Stimulated activated CD8-positive, alpha-beta memory T cell treated with anti-CD3 and anti-CD28 coated beads, Interleukin-12 subunit alpha, Interleukin-12 subunit beta, amount 100 ng/mL, for 1 hour (primary cell): Measurements from ENCODE around the gene LGALS7.
"Not testable (repeated sequence)": the region's sequence is repeated elsewhere in the genome, so short reads cannot be mapped to it uniquely, and the experiment has no call there.

Experiments used
- DNase-seq: peaks from one replicate; pipeline ENCODE4 v3.0.0-alpha.2; 2020; ENCODE audit warnings: low read depth

LGALS7 gene

GRCh38 chr19:38773469-38774177, at the start of gene LGALS7:
LGALS7 (minus strand) TSS chr19:38773517; CDS start chr19:38773492, 25 bp downstream.
- no peak for DNase-seq

GRCh38 chr19:38821230-38821825, 48.0 kb upstream of the LGALS7 start:
- not testable (repeated sequence) for DNase-seq

- no peak for DNase-seq
Observed at GRCh38 chr19:38819231-38819920, 46.1 kb upstream of the LGALS7 start.

GRCh38 chr19:38817081-38817480, 43.8 kb upstream of the LGALS7 start:
- no peak for DNase-seq

- DNase-seq = no peak
Observed at GRCh38 chr19:38816131-38816750, 42.9 kb upstream of the LGALS7 start.

- no peak for DNase-seq
Observed at GRCh38 chr19:38815059-38816001, 42.0 kb upstream of the LGALS7 start.

- DNase-seq = not testable (repeated sequence)
Observed at GRCh38 chr19:38813932-38814331, 40.6 kb upstream of the LGALS7 start.

GRCh38 chr19:38813323-38813722, 40.0 kb upstream of the LGALS7 start:
- no peak for DNase-seq

- DNase-seq = no peak
Observed at GRCh38 chr19:38812841-38813320, 39.6 kb upstream of the LGALS7 start, which contains the start of gene LGALS4. LGALS4 (minus strand) TSS chr19:38812945; CDS start chr19:38812886, 59 bp downstream.

DNA sequence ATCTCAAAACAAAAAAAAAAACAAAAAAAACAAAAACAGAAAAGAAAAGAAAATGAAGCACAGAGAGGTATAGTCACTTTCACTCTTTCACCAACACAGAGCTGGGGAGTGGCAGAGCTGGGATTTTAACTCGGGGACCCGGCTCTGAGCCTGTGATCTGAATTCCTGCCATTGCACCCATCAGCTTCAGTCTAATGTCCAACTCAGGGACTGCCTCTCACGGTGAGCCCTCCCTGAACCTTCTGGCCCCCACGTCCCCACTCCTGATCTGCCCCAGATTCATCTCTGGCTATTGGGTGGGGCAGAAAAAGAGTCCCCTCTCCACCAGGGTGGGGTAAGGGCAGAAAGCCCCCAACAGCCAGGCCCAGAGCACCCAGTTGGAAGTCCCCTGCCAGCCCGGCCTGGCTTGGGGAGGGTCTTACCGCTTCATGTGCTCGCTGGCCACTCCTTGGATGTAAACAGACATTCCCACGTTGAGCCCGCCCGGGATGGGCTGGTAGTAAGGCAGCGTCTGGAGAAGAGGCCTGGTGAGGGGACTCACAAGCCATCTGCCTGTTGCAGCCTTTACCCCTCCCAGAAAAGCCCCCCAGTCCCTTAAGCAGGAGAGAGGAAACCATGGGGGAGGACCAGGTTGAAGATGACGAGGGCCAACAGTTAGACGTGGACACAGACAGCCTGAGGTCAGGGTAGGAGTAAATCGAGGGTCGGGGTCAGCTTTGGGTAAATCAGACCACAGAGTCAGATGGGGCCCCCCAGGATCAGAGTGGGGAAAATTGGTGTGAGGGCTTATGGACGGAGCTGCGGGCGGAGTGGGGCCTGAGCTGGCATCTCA, 38.9 kb upstream of the LGALS7 start:
- no peak for DNase-seq

DNA sequence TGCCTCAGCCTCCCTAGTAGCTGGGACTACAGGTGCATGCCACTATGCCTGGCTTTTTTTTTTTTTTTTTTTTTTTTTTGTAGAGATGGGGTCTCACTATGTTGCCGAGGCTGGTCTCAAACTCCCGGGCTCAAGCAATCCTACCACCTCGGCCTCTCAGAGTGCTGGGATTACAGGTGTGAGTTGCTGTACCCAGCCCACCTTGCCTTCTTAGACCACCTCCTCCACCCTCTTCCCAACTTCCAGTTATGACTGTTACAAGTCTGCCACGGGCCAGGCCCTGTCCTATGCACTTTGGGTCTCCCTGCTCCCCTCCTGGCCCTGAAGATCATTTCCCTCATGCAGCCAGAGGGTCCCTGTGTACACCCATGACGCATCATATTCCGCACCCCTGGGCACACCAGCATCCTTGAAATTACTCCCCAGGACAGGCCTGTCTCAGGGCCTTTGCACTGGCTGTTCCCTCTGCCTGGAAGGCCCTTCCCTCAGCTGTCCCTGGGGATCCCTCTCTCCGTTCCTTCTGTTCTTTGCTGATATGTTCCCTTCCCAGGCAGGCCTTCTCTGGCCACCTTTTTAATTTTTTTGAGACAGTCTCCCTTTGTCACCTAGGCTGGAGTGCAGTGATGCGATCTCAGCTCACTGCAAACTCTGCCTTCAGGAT, 36.4 kb upstream of the LGALS7 start:
- DNase-seq = no peak

GRCh38 chr19:38808741-38809140, 35.4 kb upstream of the LGALS7 start:
- DNase-seq = no peak

DNA sequence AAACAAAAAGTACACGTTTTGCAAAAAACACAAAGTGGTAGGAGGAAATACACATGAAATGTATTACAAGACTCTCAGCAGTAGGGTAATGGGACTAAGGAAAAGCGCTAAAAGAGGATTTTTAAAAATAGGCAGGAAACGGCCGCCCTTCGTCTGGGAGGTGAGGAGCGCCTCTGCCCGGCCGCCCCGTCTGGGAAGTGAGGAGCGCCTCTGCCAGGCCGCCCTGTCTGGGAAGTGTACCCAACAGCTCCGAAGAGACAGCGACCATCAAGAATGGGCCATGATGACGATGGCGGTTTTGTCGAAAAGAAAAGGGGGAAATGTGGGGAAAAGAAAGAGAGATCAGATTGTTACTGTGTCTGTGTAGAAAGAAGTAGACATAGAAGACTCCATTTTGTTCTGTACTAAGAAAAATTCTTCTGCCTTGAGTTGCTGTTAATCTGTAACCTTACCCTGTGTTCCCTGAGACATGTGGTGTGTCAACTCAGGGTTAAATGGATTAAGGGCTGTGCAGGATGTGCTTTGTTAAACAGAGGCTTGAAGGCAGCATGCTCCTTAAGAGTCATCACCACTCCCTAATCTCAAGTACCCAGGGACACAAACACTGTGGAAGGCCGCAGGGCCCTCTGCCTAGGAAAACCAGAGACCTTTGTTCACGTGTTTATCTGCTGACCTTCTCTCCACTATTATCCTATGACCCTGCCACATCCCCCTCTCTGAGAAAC, 34.2 kb upstream of the LGALS7 start:
- not testable (repeated sequence) for DNase-seq

DNA sequence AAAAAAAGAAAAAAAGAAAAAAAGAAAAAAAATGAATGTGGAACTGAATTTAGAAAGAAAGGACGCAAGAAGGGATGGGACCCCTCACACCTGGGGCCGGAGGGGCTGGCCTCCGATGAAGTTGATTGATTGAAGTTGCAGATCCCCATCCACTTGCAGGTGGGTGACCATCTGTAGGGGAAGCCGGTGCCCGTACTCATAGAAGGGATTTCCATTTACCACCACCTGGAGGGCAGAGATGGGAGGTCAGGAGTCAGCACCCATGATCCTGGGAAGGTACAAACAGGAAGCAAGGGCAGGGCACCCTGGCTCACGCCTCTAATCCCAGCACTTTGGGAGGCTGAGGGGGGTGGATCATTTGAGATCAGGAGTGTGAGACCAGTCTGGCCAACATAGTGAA, 33.1 kb upstream of the LGALS7 start:
- no peak for DNase-seq

DNA sequence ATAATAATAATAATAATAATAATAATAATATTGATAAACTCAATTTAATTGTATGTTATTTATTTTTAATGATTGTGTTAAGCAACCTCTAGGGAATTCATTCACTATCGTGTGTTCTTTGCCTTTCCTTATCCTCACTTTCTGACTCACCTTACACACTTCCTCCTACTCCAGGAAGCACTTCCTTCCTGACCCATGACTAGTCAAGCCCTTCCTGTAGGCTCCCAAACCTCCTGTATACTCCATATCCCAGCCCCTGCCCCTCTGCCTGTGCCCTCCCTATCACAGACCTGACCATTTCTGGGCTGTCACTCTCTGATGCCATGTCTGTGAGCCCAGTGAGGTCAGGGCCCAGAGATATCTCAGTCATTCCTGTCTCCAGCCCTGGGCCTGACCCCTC, 31.9 kb upstream of the LGALS7 start:
- DNase-seq = no peak

- no peak for DNase-seq
Observed at GRCh38 chr19:38803543-38803942, 30.2 kb upstream of the LGALS7 start.

DNA sequence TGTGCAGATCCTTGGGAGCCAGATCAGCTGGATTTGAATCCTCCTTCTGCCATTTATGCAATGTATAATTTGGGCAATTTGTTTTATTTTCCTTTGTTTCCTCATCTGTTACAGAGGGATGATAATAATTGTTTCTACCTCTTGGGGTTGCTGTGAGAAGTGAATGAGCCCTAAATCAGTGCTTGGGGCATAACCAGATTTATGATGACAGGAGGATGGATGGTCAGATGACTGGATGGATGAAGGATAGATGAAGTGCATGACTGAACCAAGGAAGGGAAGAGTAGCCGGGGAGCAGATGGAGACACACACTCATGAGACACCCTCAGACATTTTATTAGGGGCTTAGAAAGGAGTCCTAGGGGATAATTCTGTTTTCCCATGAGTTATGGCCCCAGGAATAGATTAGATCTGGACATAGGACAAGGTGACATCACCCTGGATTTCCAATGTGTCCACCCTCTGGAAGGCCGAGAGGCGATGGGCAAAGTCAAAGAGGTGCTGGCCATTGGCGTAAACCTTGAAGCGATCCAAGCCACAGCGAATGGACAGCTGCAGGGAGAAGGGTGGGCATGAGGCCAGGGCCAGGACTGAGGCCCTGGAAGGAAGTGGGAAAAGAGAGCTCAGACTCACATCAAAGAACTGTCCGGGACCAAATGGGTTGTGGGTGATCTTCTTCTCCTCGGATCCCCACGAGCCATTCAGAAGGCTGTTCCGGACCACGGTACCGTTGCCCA, 28.2 kb upstream of the LGALS7 start:
- DNase-seq = no peak

DNA sequence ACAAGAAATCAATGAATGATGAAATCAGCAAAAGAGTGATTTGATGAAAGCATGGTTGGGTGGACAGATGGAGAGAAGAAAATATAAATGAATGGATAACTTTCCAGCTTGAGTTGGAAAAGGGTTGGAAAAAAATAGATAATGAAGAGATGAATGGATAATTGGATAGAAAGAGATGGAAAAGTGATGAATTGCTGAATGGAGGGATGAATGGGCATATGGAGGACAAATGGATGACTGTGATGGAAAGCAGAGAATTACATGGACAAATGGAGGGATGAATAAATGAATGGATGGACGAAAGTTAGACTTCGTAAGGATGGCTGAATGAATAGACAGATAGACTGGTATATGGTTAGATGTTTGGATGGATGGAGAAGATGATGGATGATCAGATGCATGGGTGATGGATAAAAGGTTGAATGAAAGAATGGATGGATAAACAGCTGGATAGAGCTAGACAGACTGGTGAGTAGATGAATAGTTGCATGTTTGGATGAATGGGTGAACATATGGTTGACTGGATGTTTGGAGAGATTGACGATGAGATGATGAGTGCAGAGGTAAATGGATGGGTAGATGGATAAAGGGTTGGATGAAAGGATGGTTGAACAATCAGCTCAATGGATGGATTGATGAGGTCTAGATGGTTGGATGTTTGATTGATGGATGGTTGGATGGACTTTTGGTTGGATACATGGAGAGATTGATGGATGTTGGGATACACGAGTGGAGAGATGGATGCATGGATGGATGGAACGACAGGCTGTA, 27.4 kb upstream of the LGALS7 start:
- DNase-seq = no peak
